ENCODE data around the gene TARBP2.

TARBP2 gene, protein sequence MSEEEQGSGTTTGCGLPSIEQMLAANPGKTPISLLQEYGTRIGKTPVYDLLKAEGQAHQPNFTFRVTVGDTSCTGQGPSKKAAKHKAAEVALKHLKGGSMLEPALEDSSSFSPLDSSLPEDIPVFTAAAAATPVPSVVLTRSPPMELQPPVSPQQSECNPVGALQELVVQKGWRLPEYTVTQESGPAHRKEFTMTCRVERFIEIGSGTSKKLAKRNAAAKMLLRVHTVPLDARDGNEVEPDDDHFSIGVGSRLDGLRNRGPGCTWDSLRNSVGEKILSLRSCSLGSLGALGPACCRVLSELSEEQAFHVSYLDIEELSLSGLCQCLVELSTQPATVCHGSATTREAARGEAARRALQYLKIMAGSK

DNA sequence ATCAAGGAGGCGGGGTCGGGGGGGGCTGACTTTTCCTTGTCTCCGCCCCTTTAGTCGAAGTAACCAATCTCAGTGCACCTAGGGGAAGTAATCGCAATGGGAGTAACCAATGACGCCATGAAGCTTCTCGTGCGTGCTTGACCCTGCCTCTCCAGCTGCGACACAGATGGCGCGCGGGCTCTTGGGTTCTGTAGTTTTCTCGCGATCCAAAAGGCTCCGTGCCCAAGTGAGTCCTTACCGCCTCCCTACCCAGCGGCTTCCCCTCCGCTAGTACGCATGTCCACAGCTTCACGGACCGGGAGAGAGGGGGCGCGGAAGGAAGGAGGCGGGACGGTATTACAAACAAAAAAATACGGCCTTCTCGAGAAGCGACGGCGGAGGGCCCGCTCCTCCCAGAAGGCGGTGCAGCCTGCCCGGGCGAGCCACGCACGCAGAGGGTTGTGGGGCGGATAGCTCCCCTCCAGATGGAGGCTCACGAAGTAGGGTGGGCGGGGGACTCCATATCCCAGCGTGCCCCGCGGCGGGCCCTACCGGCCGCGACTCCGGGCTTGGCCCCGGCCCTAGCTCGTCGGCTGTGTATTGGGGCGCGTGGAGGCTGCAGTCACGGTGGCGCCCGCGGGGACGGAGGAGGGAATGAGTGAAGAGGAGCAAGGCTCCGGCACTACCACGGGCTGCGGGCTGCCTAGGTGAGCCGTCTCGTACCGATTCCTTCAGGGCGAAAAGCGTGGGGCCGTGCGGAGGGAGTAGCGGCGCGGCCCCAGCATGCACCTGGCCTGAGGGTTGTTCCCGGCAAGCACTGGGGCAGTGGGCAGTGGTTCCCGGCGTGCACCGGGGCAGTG is at the start of gene TARBP2:
Gene TARBP2, plus strand, starts transcription at position 508 of the 839 bp plus-strand sequence. Its CDS starts 126 bp downstream, at position 634.
- peak; percentile 100 for DNase-seq (ENCODE audit: low read depth)

DNA sequence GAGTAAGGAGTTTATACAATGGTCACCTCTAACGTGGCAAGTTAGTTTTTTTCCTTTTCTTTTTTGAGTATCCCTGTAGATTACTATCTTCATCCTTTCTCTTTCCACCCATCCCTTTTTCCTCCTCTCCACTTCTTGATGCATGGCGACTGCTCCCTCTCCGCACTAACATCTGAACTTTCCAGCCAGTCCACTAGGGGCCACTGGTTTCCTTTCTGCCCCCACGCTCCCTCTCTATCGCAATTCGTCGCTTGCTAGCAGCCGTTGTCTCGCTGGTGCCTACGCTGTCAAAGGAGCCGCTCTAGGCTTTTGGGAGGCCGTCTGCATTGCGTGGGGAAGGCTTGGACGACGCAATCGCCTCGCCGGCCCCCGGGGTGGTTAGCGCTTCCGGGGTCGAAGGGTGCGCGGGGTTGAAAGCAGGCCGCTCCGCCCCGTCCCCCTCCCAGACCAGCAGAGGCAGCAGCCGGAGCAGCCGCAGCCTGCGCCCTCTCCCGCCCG is 49.4 kb upstream of the TARBP2 start, which contains the start of gene PCBP2:
Gene PCBP2, plus strand, starts transcription at position 442 of the 498 bp plus-strand sequence. CDS start 2,699 bp downstream, outside the sequence.
- DNase-seq (ENCODE audit: low read depth) = peak; percentile 99

DNA sequence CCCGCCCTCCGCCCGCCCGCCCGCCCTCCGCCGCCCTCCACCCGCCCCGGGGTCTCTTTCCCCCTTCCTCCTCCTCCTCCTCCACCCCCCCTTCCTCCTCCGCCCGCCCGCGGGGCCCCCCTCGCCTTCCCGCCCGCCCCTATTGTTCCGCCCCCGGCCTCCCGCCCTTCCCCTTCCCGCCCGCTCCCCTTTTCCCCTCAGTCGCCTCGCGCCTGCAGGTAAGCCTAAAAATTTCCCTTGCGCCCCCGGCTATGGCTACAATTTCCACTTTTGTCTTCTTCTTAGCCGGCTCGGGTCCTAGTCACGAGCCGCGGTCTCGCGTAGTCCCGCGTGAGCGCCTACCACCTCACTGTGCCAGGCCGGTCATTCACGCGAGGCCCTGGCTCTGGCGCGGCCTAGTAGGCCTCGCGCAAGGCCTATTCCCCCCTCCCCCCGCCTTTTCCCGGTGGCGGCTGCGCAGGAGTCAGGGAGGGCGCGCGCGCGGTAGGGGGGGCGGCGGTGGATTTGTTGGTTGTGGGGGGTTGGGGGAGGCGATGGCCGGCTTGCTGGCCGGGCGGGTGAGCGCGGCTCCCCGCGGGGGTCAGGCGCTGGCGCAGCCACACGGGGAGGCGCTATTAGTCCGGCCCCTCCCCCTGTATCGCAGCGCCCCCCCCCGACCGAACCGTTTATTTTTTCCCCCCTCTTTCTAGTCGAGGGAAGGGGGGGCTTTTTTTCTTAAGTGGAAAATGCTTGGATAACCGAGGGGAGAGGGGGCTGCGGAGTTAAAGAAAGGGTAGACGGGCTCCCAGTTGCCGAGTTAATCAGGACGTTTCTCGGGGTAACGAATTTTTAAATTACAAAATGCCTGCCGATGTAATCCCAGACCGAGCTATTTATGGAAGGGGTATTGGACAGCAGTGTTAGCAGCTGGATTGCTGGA is 48.7 kb upstream of the TARBP2 start:
- peak; percentile 69 for DNase-seq (ENCODE audit: low read depth)

DNA sequence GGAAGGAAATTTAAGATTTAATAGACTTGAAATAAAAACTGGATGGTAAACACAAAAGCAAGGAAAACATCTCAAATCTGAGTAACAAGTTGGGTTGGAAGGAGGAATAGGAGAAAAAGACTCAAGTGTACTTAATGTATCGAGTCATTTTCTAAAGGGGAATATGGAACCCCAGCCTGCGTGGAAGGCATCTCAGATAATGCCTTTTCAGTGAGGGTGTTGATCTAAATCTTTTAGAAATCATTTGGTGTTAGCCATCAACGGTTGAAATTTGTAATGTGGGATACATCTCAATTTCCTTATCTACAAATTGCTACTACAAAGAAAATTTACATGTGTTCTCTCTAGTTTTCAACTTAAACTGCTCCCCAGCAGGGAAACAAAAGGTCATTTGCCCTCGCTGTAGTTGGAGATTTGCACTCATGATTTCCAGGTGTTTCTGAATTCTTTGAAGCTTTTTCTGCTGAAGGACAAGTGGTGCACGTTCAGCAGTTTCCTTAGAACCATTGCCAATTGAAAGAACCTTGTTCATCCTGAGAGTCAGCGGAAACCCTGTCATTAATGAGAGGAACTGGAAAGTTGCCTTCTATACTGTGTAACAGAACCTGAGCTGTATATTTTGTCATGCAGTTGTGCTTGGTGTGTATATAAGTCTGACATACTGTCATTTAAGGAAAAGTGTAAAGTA is 47.0 kb upstream of the TARBP2 start:
- no peak for DNase-seq (ENCODE audit: low read depth)

DNA sequence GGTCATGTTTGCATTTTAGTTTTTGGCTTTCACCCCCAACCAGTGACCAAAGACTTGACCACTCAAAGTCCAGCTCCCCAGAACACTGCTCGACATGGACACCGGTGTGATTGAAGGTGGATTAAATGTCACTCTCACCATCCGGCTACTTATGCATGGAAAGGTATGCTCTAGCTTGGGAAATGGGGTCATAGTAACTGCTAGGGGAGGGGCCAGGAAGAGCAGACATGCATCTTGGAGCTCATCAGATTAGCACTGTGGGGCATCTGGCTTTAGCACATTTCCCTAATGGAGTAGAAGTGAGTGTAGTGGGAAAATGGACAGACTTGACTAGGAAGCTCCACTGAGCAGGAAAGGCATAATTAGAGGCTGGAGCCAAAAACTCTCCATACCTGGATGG is 46.4 kb upstream of the TARBP2 start:
- DNase-seq (ENCODE audit: low read depth) = no peak

DNA sequence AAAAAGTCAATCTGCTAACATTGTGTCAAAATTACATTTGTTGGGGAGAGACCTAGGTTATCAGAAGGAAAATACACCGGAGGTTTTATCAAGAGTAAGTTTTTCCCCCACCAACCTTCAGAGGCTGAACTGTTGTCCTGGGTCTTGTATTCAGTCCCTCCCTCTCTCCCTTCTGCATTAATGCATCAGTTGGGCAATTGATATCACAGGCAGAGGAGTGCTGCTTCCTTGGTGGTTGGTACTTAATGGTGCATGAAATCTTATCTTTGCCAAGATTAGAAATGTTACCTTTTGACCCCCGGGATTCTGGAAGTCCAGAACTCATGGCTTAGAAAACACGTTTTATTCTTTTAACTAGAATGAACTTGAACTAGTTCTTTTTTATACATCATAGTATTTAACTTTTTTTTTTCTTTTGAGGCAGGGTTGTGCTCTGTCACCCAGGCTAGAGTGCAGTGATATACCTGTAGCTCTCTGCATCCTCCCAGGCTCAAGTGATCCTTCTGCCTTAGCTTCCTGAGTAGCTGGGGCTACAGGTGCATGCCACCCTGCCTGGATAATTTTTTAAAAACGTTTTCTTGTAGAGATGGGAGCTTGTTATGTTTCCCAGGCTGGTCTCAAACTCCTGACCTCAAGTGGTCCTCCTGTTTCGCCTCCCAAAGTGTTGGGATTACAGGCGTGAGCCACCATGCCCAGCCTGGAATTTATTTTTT is 44.3 kb upstream of the TARBP2 start:
- no peak for DNase-seq (ENCODE audit: low read depth)

DNA sequence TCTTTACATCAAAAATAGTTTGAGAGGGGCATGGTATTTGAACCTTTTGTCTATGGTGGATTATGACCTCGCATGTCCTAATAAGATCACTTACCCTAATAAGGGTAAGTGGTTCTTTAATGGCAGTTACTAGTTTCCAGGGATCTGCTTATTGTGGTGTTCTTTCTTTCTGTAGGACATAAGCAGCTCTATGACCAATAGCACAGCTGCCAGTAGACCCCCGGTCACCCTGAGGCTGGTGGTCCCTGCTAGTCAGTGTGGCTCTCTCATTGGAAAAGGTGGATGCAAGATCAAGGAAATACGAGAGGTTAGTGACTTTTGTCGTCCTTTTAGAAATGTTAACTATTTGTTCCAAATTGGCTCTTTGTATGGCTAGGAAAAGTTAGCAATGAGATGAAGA is 42.0 kb upstream of the TARBP2 start:
- no peak for DNase-seq (ENCODE audit: low read depth)

DNA sequence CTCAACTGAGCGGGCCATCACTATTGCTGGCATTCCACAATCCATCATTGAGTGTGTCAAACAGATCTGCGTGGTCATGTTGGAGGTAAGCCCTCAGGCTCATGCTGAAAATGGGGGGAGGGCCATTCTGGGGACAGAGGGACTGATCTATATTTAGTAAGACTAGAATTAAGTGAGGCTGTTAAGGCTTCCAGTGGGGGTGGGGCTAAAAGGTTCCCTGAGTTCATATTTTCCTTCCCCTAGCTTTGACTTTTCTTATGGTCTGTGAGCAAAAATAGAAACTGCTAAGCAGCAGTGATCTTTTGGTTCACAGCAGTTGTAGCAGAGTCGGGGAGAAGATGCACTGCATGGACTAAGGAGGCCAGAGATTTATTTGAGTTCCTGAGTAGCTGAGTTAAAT is 40.0 kb upstream of the TARBP2 start:
- no peak for DNase-seq (ENCODE audit: low read depth)

DNA sequence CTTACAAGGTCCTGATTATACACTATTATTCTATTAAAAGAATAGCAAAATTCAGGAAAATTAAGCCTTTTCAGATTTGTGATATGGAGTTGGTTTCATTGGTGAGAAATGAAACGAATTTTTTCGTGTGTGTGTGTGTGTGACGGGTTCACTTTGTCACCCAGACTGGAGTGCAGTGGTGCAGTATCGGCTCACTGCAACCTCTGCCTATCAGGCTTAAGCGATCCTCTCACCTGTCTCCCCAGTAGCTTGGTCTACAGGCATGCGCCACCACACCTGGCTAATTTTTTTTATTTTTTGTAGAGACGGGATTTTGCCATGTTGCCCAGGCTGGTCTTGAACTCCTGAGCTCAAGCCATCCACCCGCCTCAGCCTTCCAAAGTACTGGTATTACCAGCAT is 39.5 kb upstream of the TARBP2 start:
- DNase-seq (ENCODE audit: low read depth) = no peak

DNA sequence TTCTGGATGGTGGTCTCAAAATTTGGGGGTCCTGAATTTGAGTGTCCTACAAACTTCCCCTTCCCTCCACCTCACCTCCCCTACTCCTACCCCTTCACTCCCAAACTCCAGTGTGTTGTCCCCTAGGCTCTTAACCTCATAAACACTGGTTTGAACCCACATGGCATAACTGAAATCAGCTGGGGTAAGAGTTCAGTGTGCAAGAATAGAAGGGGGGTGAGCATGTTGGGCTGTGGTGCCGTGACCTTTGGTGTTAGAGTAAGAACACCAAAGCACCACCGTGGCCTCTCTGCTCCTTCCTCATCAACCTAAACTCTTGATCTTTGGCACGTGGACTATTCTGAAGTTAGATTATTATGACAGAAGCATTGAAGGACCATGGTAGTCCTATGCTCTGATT is 38.1 kb upstream of the TARBP2 start:
- DNase-seq (ENCODE audit: low read depth) = no peak

DNA sequence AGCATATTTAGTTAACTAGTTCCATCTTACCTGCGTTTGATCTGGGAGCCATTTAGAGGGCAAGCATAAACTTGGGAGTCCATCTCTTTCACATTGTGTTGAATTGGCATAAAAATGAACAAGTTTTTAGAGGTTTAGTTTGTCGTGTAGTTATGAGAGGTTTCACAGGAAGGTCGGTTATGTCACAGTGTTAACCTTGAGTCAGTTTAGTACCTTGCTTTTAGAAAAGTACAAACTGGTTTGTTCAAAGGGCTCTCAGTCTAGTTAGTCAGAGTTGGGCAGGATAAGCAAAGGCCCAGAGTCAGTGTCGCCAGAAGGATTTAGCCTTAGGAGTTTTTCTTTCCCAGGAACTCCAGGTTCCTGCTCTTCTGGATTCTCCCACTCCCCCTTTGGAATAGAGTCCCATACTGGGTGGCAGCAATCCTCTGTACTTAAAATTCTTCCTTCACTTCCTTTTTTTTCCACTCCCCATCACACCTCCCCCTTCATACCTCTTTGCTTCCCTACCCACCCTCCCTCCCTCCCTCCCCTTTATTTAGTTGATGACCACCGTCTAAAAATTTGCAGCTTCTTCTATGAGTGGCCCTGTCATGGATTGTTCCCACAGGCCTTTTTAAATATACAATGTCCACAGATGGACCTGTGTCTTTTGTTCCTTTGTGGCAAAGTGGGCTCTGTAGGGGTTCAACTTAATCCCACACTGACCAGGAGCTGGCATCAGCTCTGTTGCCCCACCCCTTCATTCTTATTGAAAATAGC is 37.1 kb upstream of the TARBP2 start:
- no peak for DNase-seq (ENCODE audit: low read depth)

DNA sequence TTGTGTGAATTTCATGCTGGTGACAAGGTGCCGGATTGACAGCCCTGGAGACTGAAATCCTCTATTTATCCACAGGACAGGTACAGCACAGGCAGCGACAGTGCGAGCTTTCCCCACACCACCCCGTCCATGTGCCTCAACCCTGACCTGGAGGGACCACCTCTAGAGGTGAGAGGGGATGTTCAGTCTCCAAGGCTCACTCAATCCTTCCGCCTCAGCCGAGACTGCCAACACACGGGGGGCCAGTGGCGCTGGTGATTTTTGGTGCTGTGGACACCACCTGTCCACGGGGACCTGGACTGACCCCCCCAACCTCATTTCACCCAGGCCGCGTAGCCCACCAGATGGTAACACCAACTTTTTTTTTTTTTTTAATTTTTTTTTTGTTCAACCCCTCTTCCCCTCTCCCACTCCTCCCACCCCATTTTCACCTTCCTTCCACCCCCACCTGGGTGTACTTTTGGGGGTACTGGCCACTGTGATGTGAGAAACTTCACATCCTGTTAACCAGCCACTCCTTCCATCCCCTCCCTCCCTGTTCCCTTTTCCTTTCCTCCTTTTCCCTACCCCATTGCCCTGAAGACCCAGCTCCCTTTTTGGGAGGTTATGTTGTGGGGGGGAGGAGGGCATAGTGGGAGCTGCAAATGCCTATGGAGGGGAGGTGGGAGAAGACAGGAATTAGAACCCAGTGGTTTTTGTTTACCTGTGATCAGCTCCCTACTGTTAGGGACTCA is 36.2 kb upstream of the TARBP2 start:
- no peak for DNase-seq (ENCODE audit: low read depth)

DNA sequence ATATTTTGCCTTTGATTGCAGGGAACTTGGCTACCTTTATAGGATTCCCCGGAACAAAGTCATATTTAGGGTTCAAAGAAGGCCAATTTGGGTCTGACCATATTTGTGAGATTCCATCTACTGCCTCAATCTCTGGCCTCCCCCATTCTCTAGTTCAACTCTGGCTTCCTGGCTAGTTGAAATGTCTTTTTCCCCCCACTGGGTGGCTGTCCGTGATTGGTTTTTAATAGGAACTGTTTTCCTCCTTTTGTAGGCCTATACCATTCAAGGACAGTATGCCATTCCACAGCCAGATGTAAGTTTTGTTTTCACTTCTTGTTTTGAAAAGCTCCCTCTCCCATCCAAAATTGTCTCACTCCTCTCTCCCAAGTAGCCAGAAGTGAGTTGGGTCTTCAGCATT is 35.4 kb upstream of the TARBP2 start:
- DNase-seq (ENCODE audit: low read depth) = no peak

DNA sequence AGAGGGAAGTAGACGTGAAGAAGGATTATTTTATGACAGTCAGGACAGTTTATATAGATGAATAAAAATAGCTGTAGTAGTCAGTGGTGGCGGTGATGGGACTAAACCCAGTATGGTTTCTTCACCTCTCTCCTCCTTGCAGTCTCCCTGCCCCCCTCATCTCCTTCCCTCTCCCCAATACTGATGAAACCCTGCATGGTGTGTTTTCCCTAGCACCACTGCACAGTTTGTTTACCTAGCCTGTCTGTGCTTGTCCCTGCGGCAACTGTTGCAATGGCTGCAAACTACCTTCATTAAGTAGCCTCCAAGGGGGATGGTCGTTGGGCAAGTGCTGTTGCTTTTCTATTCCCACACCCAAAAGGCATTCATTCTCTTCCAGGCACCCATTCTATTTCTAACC is 34.4 kb upstream of the TARBP2 start:
- DNase-seq (ENCODE audit: low read depth) = no peak

DNA sequence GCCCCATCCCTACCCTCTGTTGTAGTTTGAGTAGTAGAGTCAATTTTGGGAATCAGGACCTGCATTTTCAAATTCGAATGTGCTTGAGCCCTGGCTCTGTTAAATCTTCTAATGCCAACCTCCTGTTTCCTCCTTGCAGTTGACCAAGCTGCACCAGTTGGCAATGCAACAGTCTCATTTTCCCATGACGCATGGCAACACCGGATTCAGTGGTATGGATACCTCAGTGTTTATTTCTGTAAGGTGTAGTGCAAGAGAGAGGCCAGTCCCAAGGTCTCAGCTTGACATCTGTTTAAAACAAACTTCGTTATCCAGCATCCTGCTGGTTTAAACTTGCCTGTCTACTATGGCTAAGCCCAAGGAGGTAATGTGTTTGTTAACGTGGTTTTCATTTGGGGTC is 34.0 kb upstream of the TARBP2 start:
- DNase-seq (ENCODE audit: low read depth) = no peak

DNA sequence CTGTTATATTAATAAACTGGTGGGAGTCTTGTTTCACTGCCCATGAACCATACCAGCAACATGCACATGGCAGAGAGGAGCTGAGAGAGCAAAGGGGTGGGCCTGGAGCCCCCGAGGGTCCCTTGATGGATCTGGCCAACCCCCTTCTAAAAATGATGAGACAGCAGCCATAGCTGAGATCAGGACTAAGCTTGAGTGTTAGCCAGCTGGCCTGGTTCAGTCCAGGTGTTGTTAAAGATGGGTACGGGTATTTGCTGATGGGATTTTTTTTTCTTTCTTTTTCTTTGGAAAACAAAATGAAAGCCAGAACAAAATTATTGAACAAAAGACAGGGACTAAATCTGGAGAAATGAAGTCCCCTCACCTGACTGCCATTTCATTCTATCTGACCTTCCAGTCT is 33.2 kb upstream of the TARBP2 start:
- DNase-seq (ENCODE audit: low read depth) = no peak

DNA sequence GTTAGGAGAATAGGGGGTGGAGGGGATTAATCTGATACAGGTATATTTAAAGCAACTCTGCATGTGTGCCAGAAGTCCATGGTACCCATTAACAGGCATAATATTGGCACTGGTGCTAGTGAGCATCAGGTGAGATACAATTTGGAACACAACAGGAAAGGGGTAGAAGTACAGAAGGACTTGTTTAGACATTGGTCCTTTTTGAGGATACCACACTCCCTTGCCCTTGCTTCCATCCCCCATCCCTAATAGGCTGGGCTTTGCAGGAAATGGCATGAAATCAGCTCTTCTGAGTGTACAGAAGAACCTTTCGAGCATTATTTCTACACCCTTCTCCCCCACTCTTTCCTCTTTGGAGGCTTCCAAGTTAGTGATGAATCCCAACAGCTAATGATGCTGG is 32.8 kb upstream of the TARBP2 start:
- no peak for DNase-seq (ENCODE audit: low read depth)

DNA sequence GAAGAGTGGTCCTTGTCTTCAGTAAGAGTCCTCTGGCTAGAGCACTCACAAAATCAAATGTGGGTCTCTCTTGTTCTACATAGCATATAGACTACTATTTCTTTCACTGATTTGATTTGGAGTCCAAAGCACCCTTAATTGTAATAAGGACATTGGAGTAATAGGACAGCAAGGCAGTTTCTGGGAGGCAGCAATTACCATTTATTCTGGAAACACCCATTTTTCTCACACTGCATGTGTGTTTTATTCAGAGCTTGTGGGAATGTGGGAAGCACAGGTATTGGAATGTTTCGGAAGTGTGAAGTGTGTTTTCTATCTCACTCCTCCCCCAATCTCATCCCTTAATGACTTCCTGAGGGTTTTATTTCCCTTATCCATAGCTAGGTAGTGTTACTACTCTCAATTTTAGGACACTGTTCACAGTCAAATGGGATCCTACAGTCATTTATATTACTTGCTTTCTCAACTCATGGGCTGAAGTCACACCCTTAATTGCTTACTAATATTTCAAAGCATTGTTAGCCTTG is 29.0 kb upstream of the TARBP2 start:
- no peak for DNase-seq (ENCODE audit: low read depth)

DNA sequence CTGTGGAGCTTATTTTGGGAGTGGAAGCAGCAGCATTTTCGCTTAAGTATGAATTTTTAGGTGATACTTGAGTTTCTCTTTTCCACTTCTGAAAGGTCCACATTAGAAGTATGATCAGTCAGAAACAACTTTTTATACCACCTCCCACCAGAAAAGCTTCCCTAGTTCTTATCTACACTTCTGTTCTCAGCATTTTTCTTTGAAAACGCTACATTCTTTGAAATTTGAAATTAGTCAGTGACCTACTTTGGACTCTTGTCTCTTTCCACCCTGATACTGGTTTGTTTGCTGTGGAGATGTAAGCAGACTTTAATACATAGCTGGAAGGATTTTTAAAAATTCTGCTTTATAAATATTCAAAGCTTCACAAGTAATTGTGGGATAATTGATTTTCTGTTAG is 27.0 kb upstream of the TARBP2 start:
- no peak for DNase-seq (ENCODE audit: low read depth)
